ENCODE data around the gene DLG2. TPM values are rescaled to one million over a fixed set of nuclear protein-coding genes. Genes with fewer than 3 reads are reported as not detected.

DLG2 gene
- total and polyA plus RNA-seq, 2 donors: 4.8 to 6.6 TPM

DNA sequence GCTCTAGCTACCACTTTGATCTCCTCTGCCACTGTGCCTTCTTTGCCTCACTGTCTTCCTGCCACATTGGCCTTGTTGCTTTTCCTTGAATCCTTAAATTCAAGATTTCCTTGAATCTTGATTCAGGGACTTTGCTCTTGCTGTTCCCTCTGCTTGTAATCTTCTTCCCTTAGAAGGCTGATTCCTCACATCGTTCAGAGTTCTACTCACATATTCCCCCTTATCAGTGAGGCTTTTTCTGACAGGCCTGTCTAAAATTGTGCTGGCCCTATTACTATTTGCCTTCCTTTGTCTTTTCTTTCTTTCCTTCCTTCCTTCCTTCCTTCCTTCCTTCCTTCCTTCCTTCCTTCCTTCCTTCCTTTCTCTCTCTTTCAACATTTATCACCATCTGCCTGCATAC is 2134.1 kb downstream of the DLG2 start:
- H3K36me3 ChIP-seq (ENCODE audit: control insufficient read depth in 2 of 2, insufficient read depth in 2 of 2, low read length in 1 of 2): no peaks in the 10 kb centered on the region
- H3K4me1 ChIP-seq (ENCODE audit: control insufficient read depth in 2 of 2, insufficient read depth in 2 of 2, low read length in 2 of 2): no peaks in the 10 kb centered on the region
- H3K27me3 ChIP-seq (ENCODE audit: control insufficient read depth in 2 of 2, insufficient read depth in 1 of 2, low read length in 1 of 2): no peaks in the 10 kb centered on the region
- H3K4me3 ChIP-seq (ENCODE audit: low read length in 2 of 2): no peak overlapping the region
- no peaks in the 10 kb centered on the region for H3K9me3 ChIP-seq (ENCODE audit: control insufficient read depth in 2 of 2, insufficient read depth in 1 of 2, low read length in 1 of 2)
- H3K27ac ChIP-seq (ENCODE audit: low read depth in 1 of 2, low read length in 1 of 2): no peak overlapping the region
- 94% methylated on average over 1 of the region's 1 CpG for WGBS
- DNase-seq (ENCODE audit: low read depth in 6 of 9, low spot score in 9 of 9): no peak

DNA sequence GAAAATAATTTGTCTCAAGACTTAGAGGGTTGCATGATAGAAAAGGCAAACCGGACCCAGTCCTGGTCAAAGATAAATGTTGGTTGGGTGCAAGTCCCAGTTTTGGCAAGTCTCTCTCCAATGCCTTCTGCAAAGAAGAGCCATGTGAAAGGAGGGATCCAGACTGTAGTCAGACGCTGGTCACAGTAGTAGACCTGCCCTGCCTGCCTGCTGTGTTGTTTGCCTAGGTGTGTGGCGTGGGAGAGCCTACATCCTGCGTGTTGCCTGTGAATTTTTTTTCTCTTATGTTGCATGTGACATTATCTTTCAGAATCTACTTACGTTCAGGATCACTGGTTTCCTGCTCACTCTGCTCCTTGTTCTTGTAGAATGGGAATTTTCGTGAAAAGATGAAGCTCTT is 2143.3 kb downstream of the DLG2 start:
- Histone ChIP-seq H3K27me3 (ENCODE audit: control insufficient read depth in 2 of 2, insufficient read depth in 1 of 2, low read length in 1 of 2) (no peaks in the 10 kb centered on the region), H3K36me3 (ENCODE audit: control insufficient read depth in 2 of 2, insufficient read depth in 2 of 2, low read length in 1 of 2) (no peaks in the 10 kb centered on the region), H3K27ac (ENCODE audit: low read depth in 1 of 2, low read length in 1 of 2) (no peak overlapping the region), H3K4me1 (ENCODE audit: control insufficient read depth in 2 of 2, insufficient read depth in 2 of 2, low read length in 2 of 2) (no peaks in the 10 kb centered on the region), H3K9me3 (ENCODE audit: control insufficient read depth in 2 of 2, insufficient read depth in 1 of 2, low read length in 1 of 2) (no peaks in the 10 kb centered on the region), H3K4me3 (ENCODE audit: low read length in 2 of 2) (no peak overlapping the region)
- WGBS: 93% methylated on average over 6 of the region's 6 CpGs
- DNase-seq (ENCODE audit: low read depth in 6 of 9, low spot score in 9 of 9): no peak

DNA sequence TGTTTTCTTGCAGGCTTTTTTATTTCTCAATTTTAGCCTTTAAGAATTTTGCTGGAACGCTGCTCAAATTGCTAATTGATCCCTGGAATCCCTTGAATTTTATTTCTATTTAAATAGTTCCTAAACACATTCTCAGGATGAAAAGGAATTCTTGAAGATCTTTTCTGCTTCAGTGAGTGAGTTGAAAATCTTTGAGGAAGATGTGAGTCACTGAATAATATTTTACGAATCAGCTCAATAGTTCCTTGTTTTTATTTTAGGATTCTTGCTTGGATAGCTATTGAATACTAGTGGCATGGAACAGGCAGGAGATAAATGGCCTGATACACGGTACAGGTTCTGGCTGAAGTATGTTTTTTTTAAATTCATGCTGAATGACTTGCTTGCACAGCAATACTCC is 2146.3 kb downstream of the DLG2 start:
- Histone ChIP-seq H3K4me1 (ENCODE audit: control insufficient read depth in 2 of 2, insufficient read depth in 2 of 2, low read length in 2 of 2) (no peaks in the 10 kb centered on the region), H3K36me3 (ENCODE audit: control insufficient read depth in 2 of 2, insufficient read depth in 2 of 2, low read length in 1 of 2) (no peaks in the 10 kb centered on the region), H3K4me3 (ENCODE audit: low read length in 2 of 2) (no peak overlapping the region), H3K9me3 (ENCODE audit: control insufficient read depth in 2 of 2, insufficient read depth in 1 of 2, low read length in 1 of 2) (no peaks in the 10 kb centered on the region), H3K27ac (ENCODE audit: low read depth in 1 of 2, low read length in 1 of 2) (no peak overlapping the region), H3K27me3 (ENCODE audit: control insufficient read depth in 2 of 2, insufficient read depth in 1 of 2, low read length in 1 of 2) (no peaks in the 10 kb centered on the region)
- 75% methylated on average over 3 of the region's 3 CpGs for WGBS
- no peak for DNase-seq (ENCODE audit: low read depth in 6 of 9, low spot score in 9 of 9)

DNA sequence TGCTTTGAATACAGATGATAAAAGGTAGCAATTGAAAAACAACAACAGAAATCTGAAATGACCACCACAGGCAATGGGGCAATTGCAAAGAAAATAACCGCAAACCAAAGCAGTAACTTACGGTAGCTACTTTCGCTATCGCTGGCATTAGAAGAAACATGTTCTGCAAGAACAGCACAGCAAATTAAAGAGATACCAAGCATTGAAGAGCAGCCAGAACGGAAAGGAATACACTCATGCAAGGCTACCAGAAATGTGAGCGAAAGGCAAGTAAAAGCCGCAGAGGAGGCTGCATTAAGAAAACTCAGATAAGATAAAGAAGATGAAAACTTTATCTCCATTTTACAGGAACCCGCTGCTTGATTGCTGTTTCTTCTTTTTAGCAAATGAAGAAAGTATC is 2146.9 kb downstream of the DLG2 start:
- Histone ChIP-seq H3K4me1 (ENCODE audit: control insufficient read depth in 2 of 2, insufficient read depth in 2 of 2, low read length in 2 of 2) (no peaks in the 10 kb centered on the region), H3K36me3 (ENCODE audit: control insufficient read depth in 2 of 2, insufficient read depth in 2 of 2, low read length in 1 of 2) (no peaks in the 10 kb centered on the region), H3K4me3 (ENCODE audit: low read length in 2 of 2) (no peak overlapping the region), H3K27ac (ENCODE audit: low read depth in 1 of 2, low read length in 1 of 2) (no peak overlapping the region), H3K9me3 (ENCODE audit: control insufficient read depth in 2 of 2, insufficient read depth in 1 of 2, low read length in 1 of 2) (no peaks in the 10 kb centered on the region), H3K27me3 (ENCODE audit: control insufficient read depth in 2 of 2, insufficient read depth in 1 of 2, low read length in 1 of 2) (no peaks in the 10 kb centered on the region)
- DNase-seq (ENCODE audit: low read depth in 6 of 9, low spot score in 9 of 9): no peak
- 94% methylated on average over 8 of the region's 8 CpGs for WGBS

DNA sequence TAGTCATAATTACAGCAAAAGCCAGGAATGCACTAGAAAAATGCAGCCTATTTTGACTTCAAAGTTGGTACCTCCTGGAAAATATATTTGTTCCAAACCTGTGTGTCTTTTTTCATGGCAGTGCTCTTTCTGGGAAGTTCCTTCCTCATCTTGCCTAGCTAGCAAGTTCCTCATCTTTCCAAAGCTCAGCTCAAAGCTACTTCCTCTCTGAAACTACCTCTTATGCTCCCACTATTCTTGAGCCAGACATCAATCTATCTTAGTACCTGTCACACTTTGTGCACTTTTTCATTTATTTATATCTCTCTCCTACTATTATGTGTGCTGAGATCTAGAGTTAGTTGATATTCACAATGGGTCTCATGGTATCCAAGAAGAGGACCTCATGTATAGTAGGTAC is 2149.4 kb downstream of the DLG2 start:
- Histone ChIP-seq H3K4me3 (ENCODE audit: low read length in 2 of 2) (no peak overlapping the region), H3K36me3 (ENCODE audit: control insufficient read depth in 2 of 2, insufficient read depth in 2 of 2, low read length in 1 of 2) (no peaks in the 10 kb centered on the region), H3K27ac (ENCODE audit: low read depth in 1 of 2, low read length in 1 of 2) (no peak overlapping the region), H3K4me1 (ENCODE audit: control insufficient read depth in 2 of 2, insufficient read depth in 2 of 2, low read length in 2 of 2) (no peaks in the 10 kb centered on the region), H3K27me3 (ENCODE audit: control insufficient read depth in 2 of 2, insufficient read depth in 1 of 2, low read length in 1 of 2) (no peaks in the 10 kb centered on the region), H3K9me3 (ENCODE audit: control insufficient read depth in 2 of 2, insufficient read depth in 1 of 2, low read length in 1 of 2) (no peaks in the 10 kb centered on the region)
- DNase-seq (ENCODE audit: low read depth in 6 of 9, low spot score in 9 of 9): no peak

DNA sequence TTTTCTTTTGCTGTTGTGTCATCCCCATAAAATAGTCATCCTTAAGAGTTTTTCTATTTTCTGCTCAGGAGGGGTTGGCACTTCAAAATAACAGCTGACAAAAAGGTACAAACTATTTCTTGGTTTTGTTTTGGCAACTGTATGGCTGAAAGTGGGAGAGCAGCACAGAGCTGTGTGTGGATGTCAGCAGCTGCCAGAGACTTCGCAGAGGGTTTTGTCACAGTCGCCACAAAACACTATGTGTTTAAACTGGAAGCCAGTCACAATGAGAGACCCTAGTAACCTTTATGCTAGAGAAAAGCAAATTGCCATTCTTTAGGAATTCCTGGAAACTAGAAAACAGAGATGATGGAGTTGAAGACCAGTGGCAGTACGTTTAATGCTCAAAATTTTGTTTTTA is 2151.4 kb downstream of the DLG2 start:
- DNase-seq (ENCODE audit: low read depth in 6 of 9, low spot score in 9 of 9): no peak
- Histone ChIP-seq H3K4me3 (ENCODE audit: low read length in 2 of 2) (no peak overlapping the region), H3K27me3 (ENCODE audit: control insufficient read depth in 2 of 2, insufficient read depth in 1 of 2, low read length in 1 of 2) (no peaks in the 10 kb centered on the region), H3K9me3 (ENCODE audit: control insufficient read depth in 2 of 2, insufficient read depth in 1 of 2, low read length in 1 of 2) (no peaks in the 10 kb centered on the region), H3K36me3 (ENCODE audit: control insufficient read depth in 2 of 2, insufficient read depth in 2 of 2, low read length in 1 of 2) (no peaks in the 10 kb centered on the region), H3K4me1 (ENCODE audit: control insufficient read depth in 2 of 2, insufficient read depth in 2 of 2, low read length in 2 of 2) (no peaks in the 10 kb centered on the region), H3K27ac (ENCODE audit: low read depth in 1 of 2, low read length in 1 of 2) (no peak overlapping the region)
- 86% methylated on average over 3 of the region's 3 CpGs for WGBS

DNA sequence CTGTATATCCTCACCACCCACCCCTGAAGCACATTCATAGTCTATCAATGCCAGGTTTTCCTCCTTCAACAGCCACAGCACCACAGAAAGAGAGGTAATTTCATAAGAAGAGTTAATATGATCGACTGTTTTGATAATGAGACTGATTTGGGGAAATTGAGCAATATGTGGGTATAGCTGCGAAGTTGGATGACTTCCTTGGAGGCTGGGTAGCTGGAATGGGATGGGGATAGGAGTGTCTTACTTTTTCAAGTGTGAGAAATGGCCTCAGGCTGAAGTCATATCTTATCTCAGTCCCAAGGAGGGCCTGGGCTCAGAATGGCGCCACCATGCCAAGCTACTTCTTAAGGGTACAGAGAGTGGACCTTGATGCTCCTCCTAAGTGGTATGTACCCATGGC is 2153.4 kb downstream of the DLG2 start:
- 85% methylated on average over 3 of the region's 3 CpGs for WGBS
- H3K4me1 ChIP-seq (ENCODE audit: control insufficient read depth in 2 of 2, insufficient read depth in 2 of 2, low read length in 2 of 2): no peaks in the 10 kb centered on the region

DNA sequence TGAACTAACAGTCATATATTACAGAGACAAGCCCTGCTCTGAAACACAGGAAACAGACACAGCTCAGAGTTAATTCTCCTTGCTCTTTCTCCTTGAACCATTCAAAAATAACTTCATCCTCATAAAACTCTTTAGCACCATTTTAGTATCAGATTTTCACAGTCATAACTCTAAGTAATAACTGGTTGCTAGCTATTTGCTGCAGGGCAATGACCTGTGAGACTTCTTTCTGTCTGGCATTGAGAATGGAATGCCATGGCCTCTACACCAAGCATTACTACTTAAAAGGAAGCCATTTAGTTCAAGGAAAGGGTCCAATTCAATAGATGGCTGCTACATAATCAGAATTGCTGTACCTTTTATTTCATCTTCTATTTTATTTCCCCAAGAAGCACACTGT is 2154.3 kb downstream of the DLG2 start:
- H3K9me3 ChIP-seq (ENCODE audit: control insufficient read depth in 2 of 2, insufficient read depth in 1 of 2, low read length in 1 of 2): no peaks in the 10 kb centered on the region
- no peaks in the 10 kb centered on the region for H3K27me3 ChIP-seq (ENCODE audit: control insufficient read depth in 2 of 2, insufficient read depth in 1 of 2, low read length in 1 of 2)
- H3K36me3 ChIP-seq (ENCODE audit: control insufficient read depth in 2 of 2, insufficient read depth in 2 of 2, low read length in 1 of 2): no peaks in the 10 kb centered on the region
- no peak for DNase-seq (ENCODE audit: low read depth in 6 of 9, low spot score in 9 of 9)
- H3K4me3 ChIP-seq (ENCODE audit: low read length in 2 of 2): no peak overlapping the region
- H3K4me1 ChIP-seq (ENCODE audit: control insufficient read depth in 2 of 2, insufficient read depth in 2 of 2, low read length in 2 of 2): no peaks in the 10 kb centered on the region
- H3K27ac ChIP-seq (ENCODE audit: low read depth in 1 of 2, low read length in 1 of 2): no peak overlapping the region

More for the DNA sequence above, 2153.4 kb downstream of the DLG2 start:
- Histone ChIP-seq H3K27me3 (ENCODE audit: control insufficient read depth in 2 of 2, insufficient read depth in 1 of 2, low read length in 1 of 2) (no peaks in the 10 kb centered on the region), H3K36me3 (ENCODE audit: control insufficient read depth in 2 of 2, insufficient read depth in 2 of 2, low read length in 1 of 2) (no peaks in the 10 kb centered on the region), H3K4me3 (ENCODE audit: low read length in 2 of 2) (no peak overlapping the region), H3K9me3 (ENCODE audit: control insufficient read depth in 2 of 2, insufficient read depth in 1 of 2, low read length in 1 of 2) (no peaks in the 10 kb centered on the region), H3K27ac (ENCODE audit: low read depth in 1 of 2, low read length in 1 of 2) (no peak overlapping the region)
- DNase-seq (ENCODE audit: low read depth in 6 of 9, low spot score in 9 of 9): no peak

DNA sequence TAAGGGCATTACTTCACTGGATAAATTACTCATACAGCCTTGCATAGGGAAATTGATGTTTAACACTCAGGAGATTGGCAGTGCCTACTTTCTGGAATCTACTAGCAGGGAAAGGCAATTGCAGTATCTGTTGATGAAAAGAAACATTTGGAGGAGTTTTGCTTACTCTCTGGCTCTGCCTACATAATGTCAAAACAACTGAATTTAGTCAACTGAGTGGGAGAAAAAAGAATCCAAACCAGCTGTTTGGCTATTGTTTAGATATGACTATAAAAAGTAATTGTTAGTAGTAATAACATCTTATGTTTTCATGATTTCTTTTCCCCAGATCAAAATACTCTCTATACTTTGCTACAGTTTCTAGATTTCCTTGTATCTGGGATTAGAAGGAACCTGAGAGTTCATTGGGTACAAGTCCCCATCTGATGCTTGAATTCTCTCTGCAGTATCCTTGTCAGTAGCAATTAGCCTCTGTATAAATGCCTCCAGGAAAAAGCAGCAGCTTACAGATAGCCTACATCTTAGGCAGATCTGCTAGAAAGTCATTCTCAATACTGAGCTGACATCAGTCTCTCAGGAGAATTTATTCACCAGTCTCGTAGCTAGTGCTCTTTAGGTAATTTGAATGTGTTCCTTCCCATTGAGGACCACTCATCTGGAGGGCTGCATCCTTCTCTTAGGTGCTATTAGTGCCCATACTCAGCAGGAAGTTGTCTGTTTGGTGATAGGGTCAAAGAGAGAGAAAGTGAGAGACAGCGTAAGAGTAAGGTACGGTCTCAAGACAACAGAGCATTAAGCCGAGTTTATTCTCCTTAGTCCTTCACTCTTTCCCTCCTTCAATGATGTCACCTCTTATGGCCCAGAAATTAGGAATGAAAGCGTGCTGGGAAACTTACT is 2155.1 kb downstream of the DLG2 start:
- no peak for DNase-seq (ENCODE audit: low read depth in 6 of 9, low spot score in 9 of 9)
- Histone ChIP-seq H3K4me3 (ENCODE audit: low read length in 2 of 2) (no peak overlapping the region), H3K9me3 (ENCODE audit: control insufficient read depth in 2 of 2, insufficient read depth in 1 of 2, low read length in 1 of 2) (no peaks in the 10 kb centered on the region), H3K4me1 (ENCODE audit: control insufficient read depth in 2 of 2, insufficient read depth in 2 of 2, low read length in 2 of 2) (no peaks in the 10 kb centered on the region), H3K27ac (ENCODE audit: low read depth in 1 of 2, low read length in 1 of 2) (no peak overlapping the region), H3K27me3 (ENCODE audit: control insufficient read depth in 2 of 2, insufficient read depth in 1 of 2, low read length in 1 of 2) (no peaks in the 10 kb centered on the region), H3K36me3 (ENCODE audit: control insufficient read depth in 2 of 2, insufficient read depth in 2 of 2, low read length in 1 of 2) (no peaks in the 10 kb centered on the region)
- WGBS: 25% methylated on average over 5 of the region's 5 CpGs

Data from thymus (tissue), 11 donors.